Colonic mucosa (tissue), 4 donors: ENCODE data around the gene TWIST2. TPM values are rescaled to one million over a fixed set of nuclear protein-coding genes. Genes with fewer than 3 reads are reported as not detected.

Source experiments
- DNase-seq: peaks from one replicate; pipeline ENCODE4 v3.0.0-alpha.2; 2020
- H3K27ac ChIP-seq: fragments of 200-600 bp; one replicate; pipeline ENCODE4 v1.8.0; 2021
- H3K27me3 ChIP-seq: fragments of 200-600 bp; one replicate; pipeline ENCODE4 v1.8.0; 2021
- H3K36me3 ChIP-seq: fragments of 200-600 bp; one replicate; pipeline ENCODE4 v1.8.0; 2021
- H3K4me1 ChIP-seq: fragments of 200-600 bp; one replicate; pipeline ENCODE4 v1.8.0; 2021; ENCODE audit warnings: mild to moderate bottlenecking
- H3K4me3 ChIP-seq: fragments of 200-600 bp; one replicate; pipeline ENCODE4 v1.8.0; 2021
- H3K9ac ChIP-seq, 2 donors: one replicate each; pipeline ENCODE4 v1.7.0; 2013; ENCODE audit warnings: control low read depth in 2 of 2, low read depth in 2 of 2, low read length in 2 of 2
- H3K9me3 ChIP-seq: fragments of 200-600 bp; one replicate; pipeline ENCODE4 v1.8.0; 2021
- intact Hi-C: fragments of 100-400 bp; cut with DNase I; formaldehyde crosslinking; loops from one replicate; pipeline ENCODE4 v1.14.1; 2022
- total RNA-seq, 2 donors: library from RNA; stranded (reverse); fragmentation: NEBNext Ultra II Directional in 1 of 2; extraction: Animal tissue kit (Norgen Biotek cat#: 25700) in 1 of 2; gene quantifications; one replicate each; pipeline ENCODE4 v1.2.1, GENCODE V29; 2021
- TF ChIP-seq, protein P1 (sequence below): fragments of 200-600 bp; IDR thresholded peaks from one replicate; pipeline ENCODE4 v1.8.0; 2022; ENCODE audit warnings: antibody characterized with exemption, mild to moderate bottlenecking
- donor health status: healthy.
- donor health status: DM: no; HTN: no; CAD: no.
- donor health status: DM: no; HTN: no; CAD: no.

TWIST2 gene
- total RNA-seq, 2 donors from 2014 or later: 0.82 to 2.7 TPM

DNA sequence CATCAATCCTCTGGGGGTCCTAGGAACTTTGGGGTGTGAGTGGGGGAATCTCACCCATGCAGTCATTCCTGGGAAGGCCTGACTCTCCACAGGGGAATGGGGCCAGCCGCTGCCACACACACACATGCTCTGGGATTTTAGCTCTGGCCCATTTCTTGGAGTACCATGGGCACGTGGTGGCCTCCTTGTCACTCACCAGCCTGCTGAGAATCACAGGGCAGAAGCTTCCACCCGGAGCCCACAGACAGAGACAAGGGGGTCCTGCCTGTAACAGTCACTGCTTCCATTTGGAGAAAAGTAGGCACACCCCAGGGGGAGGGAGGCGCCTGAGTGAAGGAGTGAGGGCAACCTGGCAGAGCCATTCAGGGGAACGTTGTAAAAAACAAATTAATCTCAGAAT lies 48.8 kb downstream of the TWIST2 start:
- intact Hi-C loops: no loop called here
- no peak overlapping the region for H3K9ac ChIP-seq
- H3K27me3 ChIP-seq: no peaks in the 10 kb centered on the region
- TF ChIP-seq, protein P1, sequence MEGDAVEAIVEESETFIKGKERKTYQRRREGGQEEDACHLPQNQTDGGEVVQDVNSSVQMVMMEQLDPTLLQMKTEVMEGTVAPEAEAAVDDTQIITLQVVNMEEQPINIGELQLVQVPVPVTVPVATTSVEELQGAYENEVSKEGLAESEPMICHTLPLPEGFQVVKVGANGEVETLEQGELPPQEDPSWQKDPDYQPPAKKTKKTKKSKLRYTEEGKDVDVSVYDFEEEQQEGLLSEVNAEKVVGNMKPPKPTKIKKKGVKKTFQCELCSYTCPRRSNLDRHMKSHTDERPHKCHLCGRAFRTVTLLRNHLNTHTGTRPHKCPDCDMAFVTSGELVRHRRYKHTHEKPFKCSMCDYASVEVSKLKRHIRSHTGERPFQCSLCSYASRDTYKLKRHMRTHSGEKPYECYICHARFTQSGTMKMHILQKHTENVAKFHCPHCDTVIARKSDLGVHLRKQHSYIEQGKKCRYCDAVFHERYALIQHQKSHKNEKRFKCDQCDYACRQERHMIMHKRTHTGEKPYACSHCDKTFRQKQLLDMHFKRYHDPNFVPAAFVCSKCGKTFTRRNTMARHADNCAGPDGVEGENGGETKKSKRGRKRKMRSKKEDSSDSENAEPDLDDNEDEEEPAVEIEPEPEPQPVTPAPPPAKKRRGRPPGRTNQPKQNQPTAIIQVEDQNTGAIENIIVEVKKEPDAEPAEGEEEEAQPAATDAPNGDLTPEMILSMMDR: no peak
- H3K4me1 ChIP-seq: no peaks in the 10 kb centered on the region
- H3K27ac ChIP-seq: no peak overlapping the region
- DNase-seq: no peak
- no peaks in the 10 kb centered on the region for H3K9me3 ChIP-seq
- H3K36me3 ChIP-seq: no peaks in the 10 kb centered on the region
- H3K4me3 ChIP-seq: no peak overlapping the region

DNA sequence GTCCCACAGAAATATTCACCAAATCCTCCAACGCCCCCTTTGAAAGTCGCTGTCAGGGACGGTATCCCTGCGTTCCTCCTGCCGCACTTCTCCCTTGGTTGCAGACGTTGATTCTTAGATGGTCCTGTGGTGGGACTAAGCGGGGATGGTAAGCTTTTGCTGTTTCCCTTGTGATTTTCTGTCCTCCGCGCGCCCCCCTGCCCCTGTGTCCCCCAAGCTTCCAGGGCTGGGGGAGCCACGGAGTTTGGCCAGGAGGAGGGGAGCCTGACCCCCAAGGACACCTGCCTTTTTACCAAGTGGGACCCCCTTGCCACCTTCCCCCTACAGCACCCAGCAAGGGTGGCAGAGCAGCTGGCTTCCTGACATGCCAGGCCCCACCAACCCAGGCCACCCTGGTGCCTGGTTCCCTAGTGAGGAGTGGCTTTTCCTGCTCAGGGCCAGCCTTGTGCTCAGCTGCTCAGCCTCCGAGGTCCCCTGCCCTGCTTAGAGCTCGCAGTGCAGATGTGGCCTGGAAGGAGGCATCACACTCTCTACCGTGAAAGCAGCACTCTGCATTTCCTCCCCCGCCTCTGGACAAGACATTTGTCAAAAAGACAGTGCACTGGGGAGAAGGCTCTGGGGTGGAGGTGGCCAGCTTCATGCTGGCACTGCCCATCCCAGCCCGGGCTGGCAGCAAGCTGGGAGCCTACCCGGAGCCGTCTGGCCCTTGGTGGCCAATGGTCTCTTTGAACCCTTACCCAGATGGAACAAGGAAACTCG lies 49.4 kb downstream of the TWIST2 start:
- no peak for DNase-seq
- intact Hi-C loops: no loop called here
- Histone ChIP-seq H3K9ac (no peak overlapping the region), H3K4me3 (no peak overlapping the region), H3K4me1 (no peaks in the 10 kb centered on the region), H3K27ac (no peak overlapping the region), H3K9me3 (no peaks in the 10 kb centered on the region), H3K27me3 (no peaks in the 10 kb centered on the region), H3K36me3 (no peaks in the 10 kb centered on the region)
- TF ChIP-seq, protein P1: no peak

DNA sequence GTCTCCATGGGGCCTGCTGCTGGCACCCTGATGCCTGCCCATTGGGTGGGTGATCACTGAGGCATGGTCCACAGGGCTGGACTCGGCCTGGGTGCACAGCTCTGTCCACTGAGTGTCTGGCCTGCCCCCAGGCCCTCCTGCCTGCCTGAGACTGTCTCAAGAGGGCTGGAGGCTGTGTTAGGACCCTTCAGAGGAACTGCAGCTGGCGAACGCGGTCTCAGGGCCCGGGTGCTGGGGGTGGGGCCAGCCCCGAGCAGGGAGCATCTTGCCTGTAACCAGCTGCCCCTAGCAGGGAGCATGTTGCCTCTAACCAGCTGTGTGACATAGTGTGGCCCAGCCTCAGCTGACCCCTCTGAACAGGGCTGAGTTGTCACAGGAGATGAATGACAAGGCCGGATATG lies 50.0 kb downstream of the TWIST2 start:
- intact Hi-C loops: no loop called here
- H3K27ac ChIP-seq: no peak overlapping the region
- no peak overlapping the region for H3K4me3 ChIP-seq
- no peak overlapping the region for H3K9ac ChIP-seq
- no peaks in the 10 kb centered on the region for H3K9me3 ChIP-seq
- no peaks in the 10 kb centered on the region for H3K4me1 ChIP-seq
- TF ChIP-seq, protein P1: no peak
- H3K27me3 ChIP-seq: no peaks in the 10 kb centered on the region
- DNase-seq: no peak
- no peaks in the 10 kb centered on the region for H3K36me3 ChIP-seq

DNA sequence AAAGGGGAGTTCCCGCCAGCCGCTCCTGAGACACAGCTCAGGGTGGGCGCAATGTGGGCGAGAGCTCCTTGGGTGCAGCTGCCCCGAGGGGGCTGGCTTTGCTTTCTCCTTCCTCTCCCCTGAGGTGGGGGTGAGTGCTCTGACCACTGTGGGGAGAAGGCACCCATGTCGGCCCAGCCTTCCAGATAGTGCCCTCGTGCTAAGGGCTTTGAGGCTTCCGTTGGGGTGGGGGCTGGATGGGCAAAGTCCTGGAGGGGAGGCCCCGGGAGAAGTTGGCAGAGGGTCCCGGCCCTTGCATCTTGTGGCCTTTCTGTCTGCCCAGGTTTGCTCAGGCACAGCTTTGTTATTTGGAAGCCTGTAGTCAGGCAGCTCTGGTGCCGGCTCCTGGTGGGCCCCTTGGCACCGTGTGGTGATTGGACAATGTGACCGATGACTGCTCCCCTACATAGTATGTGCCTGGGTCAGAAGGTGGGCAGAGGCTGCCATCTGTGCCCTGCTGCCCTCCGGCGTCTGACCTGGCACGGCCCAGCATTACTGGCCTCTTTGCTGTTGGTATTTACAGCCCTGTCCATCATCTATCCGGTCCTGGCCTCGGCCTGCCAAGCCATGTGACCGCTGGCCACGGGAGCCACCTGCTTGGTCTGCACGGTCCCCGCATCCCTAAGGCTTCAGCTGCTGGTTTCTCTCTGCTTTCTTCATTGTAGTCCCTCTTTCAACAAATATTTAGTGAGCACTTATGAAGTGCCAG lies 50.8 kb downstream of the TWIST2 start:
- DNase-seq: no peak
- no peak overlapping the region for H3K9ac ChIP-seq
- no peaks in the 10 kb centered on the region for H3K4me1 ChIP-seq
- no peaks in the 10 kb centered on the region for H3K9me3 ChIP-seq
- H3K27me3 ChIP-seq: no peaks in the 10 kb centered on the region
- intact Hi-C loops: no loop called here
- no peak overlapping the region for H3K27ac ChIP-seq
- H3K4me3 ChIP-seq: no peak overlapping the region
- H3K36me3 ChIP-seq: no peaks in the 10 kb centered on the region
- TF ChIP-seq, protein P1: no peak

DNA sequence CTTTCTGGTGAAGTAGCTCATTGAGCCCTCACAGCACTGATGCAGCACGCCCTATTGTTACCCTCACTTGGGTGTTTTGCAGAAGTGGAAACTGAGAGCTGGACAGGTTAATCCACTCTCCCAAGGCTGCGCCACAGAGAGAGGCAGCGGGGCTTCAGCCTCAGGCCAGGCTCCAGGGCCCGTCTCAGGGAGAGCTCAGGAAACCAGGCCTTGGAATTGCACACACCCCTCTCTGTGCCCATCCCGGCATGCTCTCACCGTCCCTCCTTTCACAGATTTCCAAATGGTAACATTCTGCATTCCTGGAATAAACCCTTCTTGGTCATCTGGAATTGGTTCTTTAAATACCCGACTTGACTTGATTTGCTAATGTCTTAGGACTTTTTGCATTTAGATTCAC lies 51.5 kb downstream of the TWIST2 start:
- Histone ChIP-seq H3K4me3 (no peak overlapping the region), H3K36me3 (no peaks in the 10 kb centered on the region), H3K9ac (no peak overlapping the region), H3K9me3 (no peaks in the 10 kb centered on the region), H3K27ac (no peak overlapping the region), H3K4me1 (no peaks in the 10 kb centered on the region), H3K27me3 (no peaks in the 10 kb centered on the region)
- TF ChIP-seq, protein P1: no peak
- intact Hi-C loops: no loop called here
- DNase-seq: no peak
